OCI-LY3 (cell line): Measurements from ENCODE around the gene SDK1.

Source experiments
- H2AFZ ChIP-seq: fragments of 200-600, 300-600 bp; shearing (Covaris generic); 2 replicates; pipeline ENCODE4 v1.6.0; 2014; ENCODE audit warnings: antibody characterized with exemption, low read depth, low read length
- H3K27ac ChIP-seq: fragments of 200-600, 300-600 bp; sonication (generic); 2 replicates; pipeline ENCODE4 v1.5.1; 2014; ENCODE audit warnings: mild to moderate bottlenecking, low read length, moderate library complexity, mixed read lengths
- H3K27me3 ChIP-seq: fragments of 200-600, 300-600 bp; sonication (generic); 2 replicates; pipeline ENCODE4 v1.6.1; 2014; ENCODE audit warnings: low read depth, low read length, mixed read lengths
- H3K36me3 ChIP-seq: fragments of 200-600, 300-600 bp; sonication (generic); replicated peaks from 2 replicates; pipeline ENCODE3; 2014; ENCODE audit warnings: low read depth, low read length, mixed read lengths
- H3K4me1 ChIP-seq: fragments of 300-600, 200-600 bp; sonication (generic); 2 replicates; pipeline ENCODE4 v1.6.1; 2014; ENCODE audit warnings: low read length, mixed read lengths
- H3K4me2 ChIP-seq: fragments of 200-600, 300-600 bp; sonication (generic); 2 replicates; pipeline ENCODE4 v1.6.1; 2014; ENCODE audit warnings: low read length, mixed read lengths
- H3K4me3 ChIP-seq: fragments of 300-600, 200-600 bp; sonication (generic); 2 replicates; pipeline ENCODE4 v1.5.1; 2014; ENCODE audit warnings: antibody characterized with exemption, mild to moderate bottlenecking, low read length, moderate library complexity
- H3K79me2 ChIP-seq: fragments of 300-600, 200-600 bp; shearing (Covaris generic); 2 replicates; pipeline ENCODE4 v1.6.1; 2014; ENCODE audit warnings: mild to moderate bottlenecking, low read length, mixed read lengths
- H3K9ac ChIP-seq: fragments of 300-600, 200-600 bp; shearing (Covaris generic); 2 replicates; pipeline ENCODE4 v1.6.0; 2014; ENCODE audit warnings: mild to moderate bottlenecking, low read length, moderate library complexity
- H3K9me3 ChIP-seq: fragments of 200-600, 300-600 bp; shearing (Covaris generic); 2 replicates; pipeline ENCODE4 v1.6.1; 2014; ENCODE audit warnings: low read length, mixed read lengths; ENCODE audit not compliant: insufficient read depth
- H4K20me1 ChIP-seq: fragments of 200-600, 300-600 bp; sonication (generic); 2 replicates; pipeline ENCODE4 v1.6.1; 2016; ENCODE audit warnings: low read length, mixed read lengths; ENCODE audit not compliant: insufficient read depth
- EZH2phosphoT487 ChIP-seq: fragments of 200-600 bp; shearing (Covaris generic); IDR thresholded peaks from 2 replicates; pipeline ENCODE4 v1.6.1; 2018; ENCODE audit warnings: antibody characterized with exemption, mixed run types, low read depth
- TF ChIP-seq, protein P1 (sequence below): fragments of 200-600, 300-600 bp; sonication (generic); IDR thresholded peaks from 2 replicates; pipeline ENCODE4 v1.5.1; 2014; ENCODE audit warnings: antibody characterized with exemption, low read length, low read depth

SDK1 gene

DNA sequence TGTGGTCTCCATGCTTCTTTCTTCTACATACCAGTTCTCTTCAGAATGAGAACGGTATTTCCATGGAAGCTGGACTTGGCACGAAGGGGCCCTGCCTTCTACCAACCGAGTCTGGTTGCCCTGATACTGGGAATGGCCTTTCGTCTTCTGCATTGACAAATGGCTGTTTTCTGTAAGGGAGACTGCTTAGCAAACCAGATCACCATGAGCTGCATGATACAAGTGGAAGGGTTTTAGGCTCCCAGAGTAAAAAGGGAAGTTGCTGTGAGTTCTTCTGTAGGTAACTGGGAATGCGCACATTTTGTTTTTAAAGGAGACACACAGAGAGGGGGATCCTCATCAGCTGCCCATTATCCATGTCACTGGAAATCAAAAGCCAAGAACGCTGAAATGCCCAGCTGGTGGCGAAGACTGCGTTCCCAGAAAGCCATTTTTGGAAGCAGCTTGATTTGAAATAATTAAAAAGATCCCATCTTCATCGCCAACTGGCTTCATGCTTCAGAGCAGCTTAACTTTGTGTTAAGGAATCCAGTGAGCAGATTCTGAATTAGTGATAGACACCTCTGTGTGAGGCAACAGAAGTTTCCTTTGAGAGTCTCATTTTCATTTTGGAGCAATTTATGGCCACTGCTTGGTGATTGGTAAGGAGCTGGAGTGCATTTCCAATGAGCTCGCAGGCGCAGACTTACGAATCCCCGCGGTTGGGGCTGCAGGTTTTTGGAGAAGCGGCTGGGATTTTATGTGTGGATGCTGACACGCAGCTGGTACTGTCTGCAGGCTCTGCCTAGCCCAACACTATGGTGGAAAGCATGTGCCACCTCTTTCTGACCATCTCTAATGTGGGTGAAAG, 708.4 kb downstream of the SDK1 start:
- Histone ChIP-seq H3K79me2 (no peaks in the 10 kb centered on the region), H3K27ac (no peak overlapping the region), H3K4me2 (no peak overlapping the region), H3K27me3 (no peaks in the 10 kb centered on the region), H2AFZ (no peak overlapping the region), H3K4me1 (no peaks in the 10 kb centered on the region), H3K9ac (no peak overlapping the region), H3K4me3 (no peak overlapping the region), H3K36me3 (no peaks in the 10 kb centered on the region), H3K9me3 (no peaks in the 10 kb centered on the region), H4K20me1 (no peaks in the 10 kb centered on the region)
- TF ChIP-seq, protein P1, sequence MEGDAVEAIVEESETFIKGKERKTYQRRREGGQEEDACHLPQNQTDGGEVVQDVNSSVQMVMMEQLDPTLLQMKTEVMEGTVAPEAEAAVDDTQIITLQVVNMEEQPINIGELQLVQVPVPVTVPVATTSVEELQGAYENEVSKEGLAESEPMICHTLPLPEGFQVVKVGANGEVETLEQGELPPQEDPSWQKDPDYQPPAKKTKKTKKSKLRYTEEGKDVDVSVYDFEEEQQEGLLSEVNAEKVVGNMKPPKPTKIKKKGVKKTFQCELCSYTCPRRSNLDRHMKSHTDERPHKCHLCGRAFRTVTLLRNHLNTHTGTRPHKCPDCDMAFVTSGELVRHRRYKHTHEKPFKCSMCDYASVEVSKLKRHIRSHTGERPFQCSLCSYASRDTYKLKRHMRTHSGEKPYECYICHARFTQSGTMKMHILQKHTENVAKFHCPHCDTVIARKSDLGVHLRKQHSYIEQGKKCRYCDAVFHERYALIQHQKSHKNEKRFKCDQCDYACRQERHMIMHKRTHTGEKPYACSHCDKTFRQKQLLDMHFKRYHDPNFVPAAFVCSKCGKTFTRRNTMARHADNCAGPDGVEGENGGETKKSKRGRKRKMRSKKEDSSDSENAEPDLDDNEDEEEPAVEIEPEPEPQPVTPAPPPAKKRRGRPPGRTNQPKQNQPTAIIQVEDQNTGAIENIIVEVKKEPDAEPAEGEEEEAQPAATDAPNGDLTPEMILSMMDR: no peak
- no peak for TF ChIP-seq EZH2phosphoT487

DNA sequence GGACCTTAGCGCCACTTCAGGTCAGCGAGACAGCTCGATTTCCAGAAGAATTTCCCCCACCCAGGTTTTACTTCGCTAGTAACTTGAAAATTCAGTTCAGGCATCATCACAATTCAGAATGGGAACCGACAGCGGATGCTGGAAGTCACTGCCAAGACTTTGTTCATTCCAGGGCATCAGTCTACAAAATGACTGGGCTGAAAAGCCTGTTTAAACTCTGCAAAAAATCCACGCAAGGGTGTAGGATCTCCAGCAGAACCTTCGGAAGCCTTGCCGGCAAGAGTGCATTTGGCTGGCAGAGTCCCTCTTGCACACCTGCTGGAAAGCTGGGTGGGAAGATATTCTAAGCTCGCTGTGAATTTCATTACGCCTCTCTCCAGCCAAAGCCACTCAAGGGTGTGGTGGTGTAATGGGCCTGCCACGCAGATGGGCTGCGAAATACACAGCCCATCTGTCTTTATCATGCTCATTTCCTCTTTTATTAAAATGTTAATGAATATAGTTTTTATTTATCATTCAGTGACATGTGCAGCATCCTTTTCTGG, 709.1 kb downstream of the SDK1 start:
- Histone ChIP-seq H3K36me3 (no peaks in the 10 kb centered on the region), H3K9me3 (no peaks in the 10 kb centered on the region), H4K20me1 (no peaks in the 10 kb centered on the region), H3K4me2 (no peak overlapping the region), H3K9ac (no peak overlapping the region), H3K27me3 (no peaks in the 10 kb centered on the region), H3K79me2 (no peaks in the 10 kb centered on the region), H3K4me1 (no peaks in the 10 kb centered on the region), H2AFZ (no peak overlapping the region), H3K4me3 (no peak overlapping the region), H3K27ac (no peak overlapping the region)
- TF ChIP-seq EZH2phosphoT487: no peak
- TF ChIP-seq, protein P1: no peak

DNA sequence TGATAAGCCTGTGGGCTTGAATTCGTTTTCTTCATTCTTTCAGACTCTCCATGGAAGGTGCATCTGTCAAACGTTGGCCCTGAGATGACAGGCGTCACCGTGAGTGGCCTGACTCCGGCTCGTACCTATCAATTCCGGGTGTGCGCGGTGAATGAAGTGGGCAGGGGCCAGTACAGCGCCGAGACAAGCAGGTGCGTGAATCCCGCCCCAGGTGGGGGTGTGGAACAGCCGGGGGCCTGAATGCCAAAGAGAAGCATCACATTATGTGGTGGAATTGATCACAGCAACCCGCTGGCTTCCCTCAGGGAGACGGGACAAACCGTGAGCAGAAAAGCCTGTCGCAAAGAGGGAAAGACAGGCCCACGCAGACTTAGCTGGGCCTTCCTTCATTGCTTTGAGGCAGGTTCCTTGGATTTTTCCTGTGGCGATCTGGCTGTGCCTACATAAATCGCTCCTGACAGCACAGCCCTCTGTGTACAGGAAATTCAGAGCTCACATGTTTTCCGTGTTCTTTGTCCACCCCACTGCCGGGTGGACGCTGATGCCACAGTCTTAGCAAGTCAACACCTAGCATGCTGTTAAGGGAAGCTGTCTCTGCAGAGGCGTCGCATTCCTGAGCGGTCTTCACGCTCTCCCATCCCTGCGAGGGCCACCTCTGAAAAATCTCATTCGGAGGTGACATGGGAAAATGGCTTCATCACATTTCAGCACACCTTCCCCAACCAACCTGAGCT, 710.0 kb downstream of the SDK1 start:
- Histone ChIP-seq H3K36me3 (no peaks in the 10 kb centered on the region), H3K27me3 (no peaks in the 10 kb centered on the region), H3K4me3 (no peak overlapping the region), H3K4me1 (no peaks in the 10 kb centered on the region), H2AFZ (no peak overlapping the region), H4K20me1 (no peaks in the 10 kb centered on the region), H3K9ac (no peak overlapping the region), H3K79me2 (no peaks in the 10 kb centered on the region), H3K4me2 (no peak overlapping the region), H3K27ac (no peak overlapping the region), H3K9me3 (no peaks in the 10 kb centered on the region)
- TF ChIP-seq, protein P1: no peak
- TF ChIP-seq EZH2phosphoT487: no peak

DNA sequence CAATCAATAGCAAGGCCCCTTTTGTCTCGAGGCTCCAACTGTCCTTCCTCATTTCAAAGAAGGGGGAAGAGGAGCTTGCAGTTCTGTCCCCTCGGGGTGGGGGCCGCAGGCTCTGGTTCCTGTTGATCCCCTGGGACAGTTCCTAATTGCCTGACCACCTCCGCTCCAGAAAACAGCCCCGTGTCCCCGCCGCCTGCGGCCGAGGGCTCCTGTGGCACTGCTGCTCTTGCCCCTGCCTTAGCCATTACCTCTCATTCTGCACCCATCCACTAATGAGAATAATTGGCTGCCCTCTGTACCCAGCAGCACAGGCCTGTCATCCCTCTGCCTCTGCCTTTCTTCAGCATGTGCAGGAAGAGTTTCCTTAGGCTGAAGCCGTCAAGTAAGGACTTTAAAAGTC, 712.7 kb downstream of the SDK1 start:
- no peaks in the 10 kb centered on the region for H3K27me3 ChIP-seq
- H3K4me2 ChIP-seq: no peak overlapping the region
- no peaks in the 10 kb centered on the region for H3K9me3 ChIP-seq
- H3K9ac ChIP-seq: no peak overlapping the region
- no peaks in the 10 kb centered on the region for H3K36me3 ChIP-seq
- H3K4me3 ChIP-seq: no peak overlapping the region
- no peaks in the 10 kb centered on the region for H3K79me2 ChIP-seq
- no peak for TF ChIP-seq EZH2phosphoT487
- TF ChIP-seq, protein P1: no peak
- H3K4me1 ChIP-seq: no peaks in the 10 kb centered on the region
- no peak overlapping the region for H2AFZ ChIP-seq
- H3K27ac ChIP-seq: no peak overlapping the region
- H4K20me1 ChIP-seq: no peaks in the 10 kb centered on the region
